Dendritic cell treated with granulocyte-macrophage colony-stimulating factor and Interleukin-4, amounts not matched to agents 40 ng/mL and 50 ng/mL, for 4 days (primary cell): ENCODE results near the gene SLC6A13.
A peak's percentile ranks its signal among the peaks of the same experiment; 100 is the strongest.

Experiments used
- H3K27ac Mint-ChIP-seq: one replicate; pipeline ENCODE4 v1.8.0; 2022; ENCODE audit warnings: mild to moderate bottlenecking, mixed read lengths
- H3K27me3 Mint-ChIP-seq: one replicate; pipeline ENCODE4 v1.8.0; 2022; ENCODE audit warnings: mild to moderate bottlenecking, mixed read lengths
- H3K36me3 Mint-ChIP-seq: one replicate; pipeline ENCODE4 v1.8.0; 2022; ENCODE audit warnings: low read depth, mixed read lengths
- H3K4me1 Mint-ChIP-seq: one replicate; pipeline ENCODE4 v1.8.0; 2022; ENCODE audit warnings: low read depth, mixed read lengths
- H3K4me3 Mint-ChIP-seq: one replicate; pipeline ENCODE4 v1.8.0; 2022; ENCODE audit warnings: mild to moderate bottlenecking, moderate library complexity, mixed read lengths
- H3K9me3 Mint-ChIP-seq: one replicate; pipeline ENCODE4 v1.8.0; 2022; ENCODE audit warnings: mixed read lengths
- intact Hi-C: fragments of 100-400 bp; cut with micrococcal nuclease; formaldehyde crosslinking; loops from one replicate; pipeline ENCODE4 v1.15.0; 2022

Gene SLC6A13

GRCh38 chr12:211639-212414, 50.8 kb downstream of the SLC6A13 start:
- Mint-ChIP-seq H3K27ac (peak overlapping the region; percentile 94), H3K27me3 (peaks cover 2% of the 10 kb centered on the region)

GRCh38 chr12:211142-211465, 51.5 kb downstream of the SLC6A13 start:
- Mint-ChIP-seq H3K36me3 (peaks cover 6% of the 10 kb centered on the region), H3K27me3 (peaks cover 2% of the 10 kb centered on the region), H3K27ac (peak overlapping the region; percentile 94), H3K4me1 (peaks cover 52% of the 10 kb centered on the region), H3K9me3 (no peaks in the 10 kb centered on the region), H3K4me3 (no peak overlapping the region)
- intact Hi-C loops, result no loop called here

More at GRCh38 chr12:211639-212414, 50.8 kb downstream of the SLC6A13 start:
- Mint-ChIP-seq H3K4me3 (peak overlapping the region; percentile 58), H3K36me3 (peaks cover 6% of the 10 kb centered on the region), H3K9me3 (no peaks in the 10 kb centered on the region), H3K4me1 (peaks cover 52% of the 10 kb centered on the region)
- intact Hi-C loops, result no loop called here

- Mint-ChIP-seq H3K36me3 (peaks cover 6% of the 10 kb centered on the region), H3K27me3 (peaks cover 4% of the 10 kb centered on the region), H3K4me3 (no peak overlapping the region), H3K27ac (peak overlapping the region; percentile 94), H3K4me1 (peaks cover 52% of the 10 kb centered on the region), H3K9me3 (no peaks in the 10 kb centered on the region)
- intact Hi-C loops, result no loop called here
Measured at GRCh38 chr12:210277-211141, 52.1 kb downstream of the SLC6A13 start.

- intact Hi-C loops, result no loop called here
- H3K9me3 Mint-ChIP-seq, result no peaks in the 10 kb centered on the region
- no peak overlapping the region for H3K4me3 Mint-ChIP-seq
- H3K27me3 Mint-ChIP-seq, result peaks cover 9% of the 10 kb centered on the region
- H3K36me3 Mint-ChIP-seq, result peaks cover 6% of the 10 kb centered on the region
- peak overlapping the region; percentile 7 for H3K27ac Mint-ChIP-seq
- peaks cover 47% of the 10 kb centered on the region for H3K4me1 Mint-ChIP-seq
Measured at GRCh38 chr12:209851-210250, 52.8 kb downstream of the SLC6A13 start.

DNA sequence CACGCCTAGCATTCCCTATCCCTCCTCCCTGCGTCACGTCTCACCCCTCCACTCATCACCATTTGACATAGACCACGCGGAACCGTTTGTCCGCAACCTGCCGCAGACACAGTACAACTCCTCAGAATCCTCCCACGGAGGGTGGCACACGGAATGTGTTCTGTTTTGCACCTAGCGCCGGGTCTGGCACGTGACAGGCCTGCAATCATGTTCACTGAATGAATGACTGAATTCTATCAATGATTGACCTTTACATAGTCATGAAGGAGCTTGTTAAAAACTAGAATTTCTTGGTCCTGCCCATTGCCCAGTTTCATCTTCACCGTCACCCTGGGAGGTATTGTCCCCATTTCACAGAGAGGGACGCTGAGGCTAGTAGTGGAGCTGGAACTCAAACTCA, 53.4 kb downstream of the SLC6A13 start:
- Mint-ChIP-seq H3K27ac (peak overlapping the region; percentile 8), H3K27me3 (peaks cover 14% of the 10 kb centered on the region), H3K4me1 (peaks cover 41% of the 10 kb centered on the region), H3K36me3 (peaks cover 6% of the 10 kb centered on the region), H3K9me3 (no peaks in the 10 kb centered on the region), H3K4me3 (no peak overlapping the region)
- intact Hi-C loops, result no loop called here

DNA sequence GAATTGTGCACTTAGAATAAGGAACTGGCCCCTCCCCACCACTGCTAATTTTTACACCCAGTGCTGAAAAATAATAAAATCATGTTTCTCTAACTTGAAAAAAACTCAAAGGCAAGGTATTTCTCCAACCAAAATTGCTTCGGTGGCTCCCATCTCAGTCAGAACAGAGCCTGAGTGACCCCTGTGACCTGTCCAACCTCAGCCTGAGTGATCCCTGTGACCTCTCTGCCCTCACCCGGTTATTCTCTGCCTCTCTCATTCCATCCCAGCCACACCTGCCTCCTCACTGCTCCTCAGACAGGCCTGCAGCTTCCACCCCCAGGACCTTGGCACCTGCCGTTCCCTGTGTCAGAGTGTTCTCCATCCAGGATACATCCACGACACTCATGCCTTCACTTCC, 53.8 kb downstream of the SLC6A13 start:
- Mint-ChIP-seq H3K4me1 (peaks cover 37% of the 10 kb centered on the region), H3K36me3 (peaks cover 6% of the 10 kb centered on the region), H3K9me3 (no peaks in the 10 kb centered on the region), H3K4me3 (no peak overlapping the region), H3K27me3 (peaks cover 17% of the 10 kb centered on the region), H3K27ac (peak overlapping the region; percentile 8)
- intact Hi-C loops, result no loop called here

DNA sequence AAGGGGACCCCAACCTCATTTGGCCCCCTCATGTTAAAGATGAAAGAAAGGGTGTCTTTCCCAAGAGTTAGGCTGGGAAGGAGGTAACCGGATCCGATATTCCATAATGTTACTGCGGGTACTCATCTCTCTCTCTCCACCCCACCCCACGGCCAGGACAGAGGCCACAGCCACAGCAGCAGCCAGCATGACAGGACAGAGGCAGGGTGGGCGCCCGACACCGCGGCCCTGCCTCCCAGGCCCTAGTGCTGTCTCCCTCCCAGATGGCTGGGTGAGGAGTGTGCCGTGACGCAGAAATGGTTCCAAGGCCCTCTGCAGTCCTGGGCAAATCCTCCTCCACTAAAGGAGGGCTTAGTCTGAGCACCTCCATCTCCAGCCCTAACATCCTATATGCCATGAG, 54.8 kb downstream of the SLC6A13 start:
- H3K4me3 Mint-ChIP-seq, result no peak overlapping the region
- peaks cover 24% of the 10 kb centered on the region for H3K27me3 Mint-ChIP-seq
- intact Hi-C loops, result no loop called here
- H3K27ac Mint-ChIP-seq, result no peak overlapping the region
- no peaks in the 10 kb centered on the region for H3K9me3 Mint-ChIP-seq
- peaks cover 27% of the 10 kb centered on the region for H3K4me1 Mint-ChIP-seq
- H3K36me3 Mint-ChIP-seq, result peaks cover 7% of the 10 kb centered on the region

DNA sequence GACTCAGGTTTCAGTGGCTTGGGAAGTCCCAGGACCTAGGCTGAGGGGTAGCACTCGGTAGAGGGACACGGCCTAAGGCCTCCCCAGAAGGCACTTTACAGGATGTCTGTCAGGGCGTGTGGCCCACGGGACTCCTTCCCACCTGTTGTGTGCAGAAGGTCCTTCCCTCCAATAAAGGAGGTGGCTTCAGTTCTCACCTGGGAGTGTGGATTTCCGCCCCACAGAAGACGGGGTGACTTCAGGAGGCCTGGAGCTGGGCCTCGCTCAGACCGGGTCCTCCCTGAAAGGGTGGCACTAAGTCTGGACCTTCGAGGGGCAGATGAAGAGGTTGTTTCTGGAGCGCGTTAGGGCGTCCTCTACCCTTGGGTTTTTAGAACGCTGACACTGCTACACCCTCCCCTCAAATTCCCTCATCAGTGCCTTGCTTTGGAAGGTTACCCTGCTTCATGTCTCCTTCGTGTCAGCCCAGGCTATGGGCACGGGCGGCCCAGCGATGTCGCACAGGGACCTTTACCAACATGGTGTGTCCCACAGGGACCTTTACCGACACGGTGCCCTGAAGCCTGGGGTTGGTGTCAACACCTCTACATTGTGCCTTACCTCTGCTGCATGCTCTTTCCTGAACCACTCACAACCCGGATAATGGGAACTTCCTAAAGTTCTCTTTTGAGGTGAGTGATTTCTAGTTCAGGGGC, 55.7 kb downstream of the SLC6A13 start:
- H3K27me3 Mint-ChIP-seq, result peaks cover 33% of the 10 kb centered on the region
- H3K4me3 Mint-ChIP-seq, result no peak overlapping the region
- H3K36me3 Mint-ChIP-seq, result peaks cover 15% of the 10 kb centered on the region
- no peaks in the 10 kb centered on the region for H3K9me3 Mint-ChIP-seq
- H3K27ac Mint-ChIP-seq, result no peak overlapping the region
- H3K4me1 Mint-ChIP-seq, result peaks cover 18% of the 10 kb centered on the region
- intact Hi-C loops, result no loop called here

GRCh38 chr12:205026-205425, 57.6 kb downstream of the SLC6A13 start:
- H3K27me3 Mint-ChIP-seq, result peaks cover 46% of the 10 kb centered on the region

GRCh38 chr12:204261-204678, 58.4 kb downstream of the SLC6A13 start:
- peaks cover 46% of the 10 kb centered on the region for H3K27me3 Mint-ChIP-seq
- intact Hi-C loops, result no loop called here
- no peaks in the 10 kb centered on the region for H3K9me3 Mint-ChIP-seq
- peaks cover 16% of the 10 kb centered on the region for H3K36me3 Mint-ChIP-seq
- H3K4me3 Mint-ChIP-seq, result no peak overlapping the region
- H3K27ac Mint-ChIP-seq, result no peak overlapping the region
- H3K4me1 Mint-ChIP-seq, result peaks cover 6% of the 10 kb centered on the region

More at GRCh38 chr12:205026-205425, 57.6 kb downstream of the SLC6A13 start:
- Mint-ChIP-seq H3K36me3 (peaks cover 21% of the 10 kb centered on the region), H3K9me3 (no peaks in the 10 kb centered on the region), H3K4me3 (no peak overlapping the region), H3K27ac (no peak overlapping the region), H3K4me1 (peaks cover 6% of the 10 kb centered on the region)
- intact Hi-C loops, result no loop called here

DNA sequence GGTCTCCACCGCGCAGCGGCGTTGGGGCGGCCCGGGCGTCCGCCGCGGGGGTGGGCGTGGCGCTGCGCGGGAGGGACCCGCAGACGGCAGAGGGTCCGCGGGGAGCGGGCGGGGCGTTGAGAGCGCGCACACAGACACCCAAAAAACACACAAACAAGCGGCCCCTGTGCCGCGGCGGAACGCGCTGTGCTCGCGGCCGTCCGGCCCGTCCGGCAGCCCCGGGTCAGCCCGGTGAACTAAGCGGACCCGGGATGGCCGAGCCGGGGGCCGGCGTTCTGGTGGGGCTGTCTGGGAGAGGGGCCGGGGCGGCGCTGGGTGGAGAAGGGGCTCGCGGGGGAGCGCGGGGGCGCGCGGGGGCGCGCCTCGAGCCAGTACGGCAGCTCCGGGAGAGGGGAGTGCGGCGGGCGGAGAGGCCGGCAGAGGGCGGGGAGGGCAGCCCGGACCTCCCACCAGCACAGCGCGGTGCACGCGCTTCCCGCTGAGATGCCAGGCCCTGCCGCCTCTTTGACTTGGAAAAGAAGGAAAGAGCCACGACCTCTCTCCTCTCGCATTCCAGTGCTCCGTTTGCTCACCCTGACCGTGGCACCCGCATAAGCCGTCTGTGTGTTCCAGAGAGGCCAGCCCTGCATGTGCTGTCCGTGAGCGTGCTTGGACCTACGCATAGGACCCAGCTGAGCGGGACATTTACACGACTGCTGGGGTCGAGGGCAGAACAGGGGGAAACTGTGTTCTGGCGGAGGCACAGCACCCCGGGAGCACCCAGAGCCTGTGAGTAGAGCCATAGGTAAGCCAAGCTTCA, 59.0 kb downstream of the SLC6A13 start:
- peaks cover 16% of the 10 kb centered on the region for H3K36me3 Mint-ChIP-seq
- intact Hi-C loops, result no loop called here
- H3K4me3 Mint-ChIP-seq, result peak overlapping the region; percentile 66
- H3K4me1 Mint-ChIP-seq, result no peaks in the 10 kb centered on the region
- no peaks in the 10 kb centered on the region for H3K9me3 Mint-ChIP-seq
- H3K27me3 Mint-ChIP-seq, result peaks cover 48% of the 10 kb centered on the region
- H3K27ac Mint-ChIP-seq, result no peak overlapping the region

DNA sequence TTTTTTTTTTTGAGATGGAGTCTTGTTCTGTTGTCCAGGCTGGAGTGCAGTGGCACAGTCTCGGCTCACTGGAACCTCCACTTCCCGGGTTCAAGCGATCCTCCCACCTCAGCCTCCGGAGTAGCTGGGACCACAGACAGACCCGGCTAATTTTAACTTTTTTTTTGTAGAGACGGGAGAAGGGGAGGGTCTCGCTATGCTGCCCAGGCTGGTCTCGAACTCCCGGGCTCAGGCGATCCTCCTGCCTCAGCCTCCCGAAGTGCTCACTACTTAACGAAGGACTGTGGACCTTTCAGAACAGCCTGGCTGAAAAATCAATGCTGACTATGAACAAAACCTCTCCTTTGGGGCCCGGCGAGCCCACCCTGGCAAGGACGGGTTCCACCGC, 59.6 kb downstream of the SLC6A13 start:
- intact Hi-C loops, result no loop called here
- Mint-ChIP-seq H3K4me3 (peak overlapping the region; percentile 66), H3K27me3 (peaks cover 50% of the 10 kb centered on the region), H3K36me3 (peaks cover 16% of the 10 kb centered on the region), H3K9me3 (no peaks in the 10 kb centered on the region), H3K4me1 (no peaks in the 10 kb centered on the region), H3K27ac (no peak overlapping the region)

GRCh38 chr12:202081-202731, 60.4 kb downstream of the SLC6A13 start:
- peaks cover 5% of the 10 kb centered on the region for H3K4me1 Mint-ChIP-seq
- peaks cover 53% of the 10 kb centered on the region for H3K27me3 Mint-ChIP-seq
- no peaks in the 10 kb centered on the region for H3K9me3 Mint-ChIP-seq
- intact Hi-C loops, result no loop called here
- no peak overlapping the region for H3K4me3 Mint-ChIP-seq
- H3K27ac Mint-ChIP-seq, result no peak overlapping the region
- H3K36me3 Mint-ChIP-seq, result peaks cover 16% of the 10 kb centered on the region
